Panc1 (cell line): ENCODE data around the gene CCDC90B. TPM values are rescaled to one million over a fixed set of nuclear protein-coding genes. Genes with fewer than 3 reads are reported as not detected.
"Not testable (repeated sequence)": the region's sequence is repeated elsewhere in the genome, so short reads cannot be mapped to it uniquely, and the experiment has no call there.

Experiments used
- ATAC-seq: fragments of 200-7000 bp; cut with Tn5 transposase; 2 replicates; pipeline ENCODE4 v1.9.1; 2020; ENCODE audit warnings: mild to moderate bottlenecking, moderate library complexity
- BruUV-seq: library from RNA; stranded (reverse); fragments of 400-500 nt; replicated peaks from 2 replicates; lab custom pipeline; 2021; lab: Mats Ljungman, UMichigan
- CTCF ChIA-PET: fragments of 300-600 bp; sonication (Branson Sonifier 250); formaldehyde crosslinking; loops from one replicate; lab custom pipeline; 2022; ENCODE audit warnings: antibody characterized with exemption; lab: Charles Lee
- POLR2A ChIA-PET: fragments of 300-600 bp; sonication (Branson Sonifier 250); formaldehyde crosslinking; loops from one replicate; lab custom pipeline; 2022; ENCODE audit warnings: antibody characterized with exemption; lab: Charles Lee
- DNase-seq: peaks from one replicate; pipeline ENCODE4 v3.0.0-alpha.2; 2010; ENCODE audit warnings: low read depth, low spot score
- H3K27ac ChIP-seq: 2 replicates; pipeline ENCODE4 v1.5.1; 2011; ENCODE audit warnings: mild to moderate bottlenecking, low read length, inconsistent platforms
- H3K27me3 ChIP-seq: fragments of 200-500 bp; sonication (Bioruptor generic); 2 replicates; pipeline ENCODE4 v1.6.0; 2014; ENCODE audit warnings: low read length, inconsistent platforms; ENCODE audit not compliant: control insufficient read depth, insufficient read depth
- H3K36me3 ChIP-seq: fragments of 200-500 bp; sonication (Bioruptor generic); 2 replicates; pipeline ENCODE4 v1.5.1; 2014; ENCODE audit warnings: inconsistent platforms, mild to moderate bottlenecking, low read length, moderate library complexity; ENCODE audit not compliant: control insufficient read depth, insufficient read depth
- H3K4me1 ChIP-seq: 2 replicates; pipeline ENCODE4 v1.5.1; 2011; ENCODE audit warnings: inconsistent platforms, mild to moderate bottlenecking, low read length, moderate library complexity; ENCODE audit not compliant: control insufficient read depth, insufficient read depth
- H3K4me3 ChIP-seq, 2 experiments: 2 replicates each; pipeline ENCODE4 v1.5.1; 2011 to 2012; ENCODE audit warnings: low read depth in 2 of 2, low read length in 2 of 2, mild to moderate bottlenecking in 2 of 2, inconsistent platforms in 1 of 2, moderate library complexity in 1 of 2
- H3K9me3 ChIP-seq: fragments of 200-500 bp; sonication (Bioruptor generic); 2 replicates; pipeline ENCODE4 v1.5.1; 2014; ENCODE audit warnings: low read depth, mild to moderate bottlenecking, inconsistent platforms, low read length, moderate library complexity; ENCODE audit not compliant: control insufficient read depth, insufficient read depth
- POLR2AphosphoS5 ChIP-seq: IDR thresholded peaks from 2 replicates; pipeline ENCODE4 v1.6.1; 2012; ENCODE audit warnings: mild to moderate bottlenecking, low read depth, low read length, moderate library complexity
- SIN3A ChIP-seq: IDR thresholded peaks from 2 replicates; pipeline ENCODE4 v1.6.1; 2012; ENCODE audit warnings: low read depth, mild to moderate bottlenecking, low read length, moderate library complexity, borderline replicate concordance; ENCODE audit not compliant: insufficient read depth
- TCF7L2 ChIP-seq: IDR thresholded peaks from 2 replicates; pipeline ENCODE4 v1.6.1; 2011; ENCODE audit warnings: mild to moderate bottlenecking, low read depth, low read length, inconsistent platforms
- in situ Hi-C: cut with HindIII; loops from 2 replicates; pipeline ENCODE4 v1.10.0; 2016; ENCODE audit warnings: low sequenced_read_pairs, low pct_unique_long_range_greater_than_20kb
- intact Hi-C: fragments of 100-400 bp; cut with micrococcal nuclease; formaldehyde crosslinking; loops from one replicate; pipeline ENCODE4 v1.10.0; 2022; ENCODE audit not compliant: unreplicated experiment
- total RNA-seq: library from RNA; stranded (reverse); gene quantifications from one replicate; pipeline ENCODE4 v1.2.1, GENCODE V29; 2021; ENCODE audit not compliant: unreplicated experiment
- TF ChIP-seq, protein P1 (sequence below): fragments of 450-650 bp; IDR thresholded peaks from 2 replicates; pipeline ENCODE4 v1.5.1; 2017; ENCODE audit warnings: mild to moderate bottlenecking
- TF ChIP-seq, protein P2 (sequence below), 2 experiments: IDR thresholded peaks; 2 replicates each; pipeline ENCODE4 v1.6.1; 2011 to 2012; ENCODE audit warnings: low read depth in 2 of 2, control low read depth in 1 of 2, low read length in 1 of 2, mild to moderate bottlenecking in 1 of 2, moderate library complexity in 1 of 2; ENCODE audit not compliant: insufficient read depth in 1 of 2

The CCDC90B gene
- total RNA-seq, 1 experiment from 2014 or later = 41.9 TPM

DNA sequence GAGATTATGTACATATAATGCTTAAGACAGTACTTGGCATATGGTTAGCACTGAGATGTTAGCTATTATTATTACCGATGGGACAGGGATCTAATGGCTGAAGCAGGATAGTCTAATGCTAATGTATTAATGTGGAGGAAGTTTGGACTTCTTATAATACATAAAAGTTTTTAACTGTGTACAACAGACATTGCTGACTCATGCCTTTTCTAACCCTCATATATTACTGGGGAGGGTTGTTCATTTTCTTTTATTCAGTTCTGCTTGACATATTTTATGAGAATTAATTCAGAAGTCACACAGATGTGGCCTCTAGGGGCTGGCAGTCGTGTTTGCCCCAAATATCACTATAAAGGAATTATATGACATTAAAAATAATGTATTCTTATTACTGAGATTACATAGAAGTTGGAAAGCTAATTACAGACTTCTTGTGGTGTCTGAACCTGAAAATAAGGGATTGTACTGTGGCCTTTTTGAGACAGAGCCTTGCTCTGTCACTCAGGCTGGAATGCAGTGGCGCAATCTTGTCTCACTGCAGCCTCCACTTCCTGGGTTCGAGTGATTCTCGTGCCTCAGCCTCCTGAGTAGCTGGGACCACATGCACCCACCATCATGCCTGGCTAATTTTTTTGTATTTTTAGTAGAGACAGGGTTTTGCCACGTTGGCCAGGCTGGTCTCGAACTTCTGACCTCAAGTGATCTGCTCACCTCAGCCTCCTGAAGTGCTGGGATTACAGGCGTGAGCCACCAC, 10.1 kb downstream of the CCDC90B start:
- BruUV-seq = no TSS peak
- intact Hi-C loops = no loop called here
- H3K9me3 ChIP-seq = no peaks in the 10 kb centered on the region
- H3K27ac ChIP-seq = no peak overlapping the region
- no peaks in the 10 kb centered on the region for H3K4me1 ChIP-seq
- in situ Hi-C loops = no loop called here
- TF ChIP-seq, protein P1, sequence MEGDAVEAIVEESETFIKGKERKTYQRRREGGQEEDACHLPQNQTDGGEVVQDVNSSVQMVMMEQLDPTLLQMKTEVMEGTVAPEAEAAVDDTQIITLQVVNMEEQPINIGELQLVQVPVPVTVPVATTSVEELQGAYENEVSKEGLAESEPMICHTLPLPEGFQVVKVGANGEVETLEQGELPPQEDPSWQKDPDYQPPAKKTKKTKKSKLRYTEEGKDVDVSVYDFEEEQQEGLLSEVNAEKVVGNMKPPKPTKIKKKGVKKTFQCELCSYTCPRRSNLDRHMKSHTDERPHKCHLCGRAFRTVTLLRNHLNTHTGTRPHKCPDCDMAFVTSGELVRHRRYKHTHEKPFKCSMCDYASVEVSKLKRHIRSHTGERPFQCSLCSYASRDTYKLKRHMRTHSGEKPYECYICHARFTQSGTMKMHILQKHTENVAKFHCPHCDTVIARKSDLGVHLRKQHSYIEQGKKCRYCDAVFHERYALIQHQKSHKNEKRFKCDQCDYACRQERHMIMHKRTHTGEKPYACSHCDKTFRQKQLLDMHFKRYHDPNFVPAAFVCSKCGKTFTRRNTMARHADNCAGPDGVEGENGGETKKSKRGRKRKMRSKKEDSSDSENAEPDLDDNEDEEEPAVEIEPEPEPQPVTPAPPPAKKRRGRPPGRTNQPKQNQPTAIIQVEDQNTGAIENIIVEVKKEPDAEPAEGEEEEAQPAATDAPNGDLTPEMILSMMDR = no peak
- no peak for TF ChIP-seq SIN3A
- no peak for TF ChIP-seq POLR2AphosphoS5
- TF ChIP-seq TCF7L2 = no peak
- TF ChIP-seq, protein P2, sequence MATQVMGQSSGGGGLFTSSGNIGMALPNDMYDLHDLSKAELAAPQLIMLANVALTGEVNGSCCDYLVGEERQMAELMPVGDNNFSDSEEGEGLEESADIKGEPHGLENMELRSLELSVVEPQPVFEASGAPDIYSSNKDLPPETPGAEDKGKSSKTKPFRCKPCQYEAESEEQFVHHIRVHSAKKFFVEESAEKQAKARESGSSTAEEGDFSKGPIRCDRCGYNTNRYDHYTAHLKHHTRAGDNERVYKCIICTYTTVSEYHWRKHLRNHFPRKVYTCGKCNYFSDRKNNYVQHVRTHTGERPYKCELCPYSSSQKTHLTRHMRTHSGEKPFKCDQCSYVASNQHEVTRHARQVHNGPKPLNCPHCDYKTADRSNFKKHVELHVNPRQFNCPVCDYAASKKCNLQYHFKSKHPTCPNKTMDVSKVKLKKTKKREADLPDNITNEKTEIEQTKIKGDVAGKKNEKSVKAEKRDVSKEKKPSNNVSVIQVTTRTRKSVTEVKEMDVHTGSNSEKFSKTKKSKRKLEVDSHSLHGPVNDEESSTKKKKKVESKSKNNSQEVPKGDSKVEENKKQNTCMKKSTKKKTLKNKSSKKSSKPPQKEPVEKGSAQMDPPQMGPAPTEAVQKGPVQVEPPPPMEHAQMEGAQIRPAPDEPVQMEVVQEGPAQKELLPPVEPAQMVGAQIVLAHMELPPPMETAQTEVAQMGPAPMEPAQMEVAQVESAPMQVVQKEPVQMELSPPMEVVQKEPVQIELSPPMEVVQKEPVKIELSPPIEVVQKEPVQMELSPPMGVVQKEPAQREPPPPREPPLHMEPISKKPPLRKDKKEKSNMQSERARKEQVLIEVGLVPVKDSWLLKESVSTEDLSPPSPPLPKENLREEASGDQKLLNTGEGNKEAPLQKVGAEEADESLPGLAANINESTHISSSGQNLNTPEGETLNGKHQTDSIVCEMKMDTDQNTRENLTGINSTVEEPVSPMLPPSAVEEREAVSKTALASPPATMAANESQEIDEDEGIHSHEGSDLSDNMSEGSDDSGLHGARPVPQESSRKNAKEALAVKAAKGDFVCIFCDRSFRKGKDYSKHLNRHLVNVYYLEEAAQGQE (IDR thresholded peaks at IDR 0.05; ENCODE audit: insufficient read depth in 1 of 2, low read depth in 2 of 2, low read length in 1 of 2) = no peak
- CTCF ChIA-PET = interaction anchor here (0.8 kb wide), 1 partner anchor 106 kb away, joined by 3 read pairs; no protein-coding TSS in a partner anchor
- no peaks in the 10 kb centered on the region for H3K27me3 ChIP-seq
- DNase-seq (no peak), ATAC-seq (no peak)
- H3K36me3 ChIP-seq = peaks cover 33% of the 10 kb centered on the region
- POLR2A ChIA-PET = no interaction called here
- no peak overlapping the region for H3K4me3 ChIP-seq

DNA sequence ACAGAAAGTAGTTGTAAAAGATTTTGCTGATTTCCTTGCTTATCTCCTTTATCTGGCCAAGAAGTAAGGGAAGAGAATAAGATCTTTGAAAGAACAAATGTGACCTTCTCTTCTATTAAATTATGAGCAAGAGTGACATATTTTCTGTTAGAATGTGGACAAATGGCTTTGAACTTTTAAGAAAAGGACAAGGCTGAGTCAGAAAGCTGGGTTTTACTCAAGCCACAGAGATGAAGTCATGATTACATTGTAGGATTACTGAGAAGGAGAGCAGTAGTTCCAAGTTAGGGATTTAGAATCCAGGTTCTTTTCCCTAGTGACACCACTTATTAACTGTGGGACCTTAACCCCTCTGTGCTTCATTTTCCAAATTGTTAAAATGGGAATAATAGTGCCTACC, 13.5 kb downstream of the CCDC90B start:
- in situ Hi-C loops = no loop called here
- POLR2A ChIA-PET = no interaction called here
- ATAC-seq (no peak), DNase-seq (no peak)
- BruUV-seq = no TSS peak
- H3K27me3 ChIP-seq = no peaks in the 10 kb centered on the region
- CTCF ChIA-PET = no interaction called here
- no peak overlapping the region for H3K27ac ChIP-seq
- peaks cover 23% of the 10 kb centered on the region for H3K36me3 ChIP-seq
- no peaks in the 10 kb centered on the region for H3K4me1 ChIP-seq
- H3K9me3 ChIP-seq = no peaks in the 10 kb centered on the region
- intact Hi-C loops = no loop called here
- no peak overlapping the region for H3K4me3 ChIP-seq
- TF ChIP-seq SIN3A (no peak), POLR2AphosphoS5 (no peak), TCF7L2 (no peak)
- TF ChIP-seq, protein P1 = no peak
- TF ChIP-seq, protein P2 (IDR thresholded peaks at IDR 0.05; ENCODE audit: insufficient read depth in 1 of 2, low read depth in 2 of 2, low read length in 1 of 2) = no peak

DNA sequence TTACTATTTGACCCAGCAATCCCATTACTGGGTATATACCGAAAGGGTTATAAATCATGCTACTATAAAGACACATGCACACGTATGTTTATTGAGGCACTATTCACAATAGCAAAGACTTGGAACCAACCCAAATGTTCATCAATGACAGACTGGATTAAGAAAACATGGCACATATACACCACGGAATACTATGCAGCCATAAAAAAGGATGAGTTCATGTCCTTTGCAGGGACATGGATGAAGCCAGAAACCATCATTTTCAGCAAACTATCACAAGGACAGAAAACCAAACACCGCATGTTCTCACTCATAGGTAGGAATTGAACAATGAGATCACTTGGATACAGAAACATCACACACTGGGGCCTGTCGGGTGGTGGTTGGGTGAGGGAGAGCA, 14.4 kb downstream of the CCDC90B start:
- CTCF ChIA-PET, BruUV-seq, H3K27ac ChIP-seq, H3K4me3 ChIP-seq, POLR2A ChIA-PET, intact Hi-C loops, ATAC-seq, H3K4me1 ChIP-seq, DNase-seq, in situ Hi-C loops, H3K9me3 ChIP-seq, H3K27me3 ChIP-seq: not testable (repeated sequence)
- H3K36me3 ChIP-seq = peaks cover 23% of the 10 kb centered on the region
